GM18870 (cell line): ENCODE results near the gene TNNT3.

ENCODE experiments used
- ATAC-seq: cut with Tn5 transposase; IDR thresholded peaks from one replicate; pipeline ENCODE4 v1.9.1; 2021; ENCODE audit warnings: moderate library complexity; ENCODE audit not compliant: unreplicated experiment

Gene TNNT3

GRCh38 chr11:1988174-1988573 lies 68.7 kb downstream of the TNNT3 start:
- ATAC-seq, result no peak
